ENCODE measurements around the gene ING4. TPM values are rescaled to one million over a fixed set of nuclear protein-coding genes. Genes with fewer than 3 reads are reported as not detected.

ING4 gene
- total RNA-seq, 1 donor from 2014 or later: 45.7 TPM

- intact Hi-C loops (cut with DNase I): no loop called here
- Histone ChIP-seq H3K4me3 (no peak overlapping the region), H3K9me3 (no peaks in the 10 kb centered on the region), H3K36me3 (no peaks in the 10 kb centered on the region), H3K27me3 (no peaks in the 10 kb centered on the region), H3K4me1 (peaks cover 12% of the 10 kb centered on the region), H3K27ac (no peak overlapping the region)
- no peak for TF ChIP-seq POLR2A (IDR thresholded peaks at IDR 0.05)
- no peak for TF ChIP-seq POLR2AphosphoS5 (IDR thresholded peaks at IDR 0.05; ENCODE audit: insufficient read depth in 1 of 2, low read depth in 1 of 2)
- no peak for TF ChIP-seq CTCF (IDR thresholded peaks at IDR 0.05)
- no peak for DNase-seq (ENCODE audit: extremely low spot score in 2 of 2)
Measured at GRCh38 chr12:6644257-6644596, 18.7 kb downstream of the ING4 start.

GRCh38 chr12:6643569-6644256 lies 19.2 kb downstream of the ING4 start:
- no peak overlapping the region for H3K27ac ChIP-seq
- no peaks in the 10 kb centered on the region for H3K27me3 ChIP-seq
- H3K9me3 ChIP-seq: no peaks in the 10 kb centered on the region
- H3K36me3 ChIP-seq: no peaks in the 10 kb centered on the region
- no peak for TF ChIP-seq POLR2A (IDR thresholded peaks at IDR 0.05)
- TF ChIP-seq POLR2AphosphoS5 (IDR thresholded peaks at IDR 0.05; ENCODE audit: insufficient read depth in 1 of 2, low read depth in 1 of 2): no peak
- no peak for TF ChIP-seq CTCF (IDR thresholded peaks at IDR 0.05)
- intact Hi-C loops (cut with DNase I): no loop called here
- peaks cover 12% of the 10 kb centered on the region for H3K4me1 ChIP-seq
- no peak for DNase-seq (ENCODE audit: extremely low spot score in 2 of 2)
- H3K4me3 ChIP-seq: no peak overlapping the region

- intact Hi-C loops (cut with DNase I): no loop called here
- no peaks in the 10 kb centered on the region for H3K9me3 ChIP-seq
- no peaks in the 10 kb centered on the region for H3K27me3 ChIP-seq
- no peak for TF ChIP-seq POLR2A (IDR thresholded peaks at IDR 0.05)
- TF ChIP-seq POLR2AphosphoS5 (IDR thresholded peaks at IDR 0.05; ENCODE audit: insufficient read depth in 1 of 2, low read depth in 1 of 2): no peak
- TF ChIP-seq CTCF (IDR thresholded peaks at IDR 0.05): no peak
- no peaks in the 10 kb centered on the region for H3K36me3 ChIP-seq
- H3K4me1 ChIP-seq: peaks cover 10% of the 10 kb centered on the region
- H3K4me3 ChIP-seq: no peak overlapping the region
- no peak for DNase-seq (ENCODE audit: extremely low spot score in 2 of 2)
- H3K27ac ChIP-seq: no peak overlapping the region
Measured at GRCh38 chr12:6641131-6641530, 21.8 kb downstream of the ING4 start.

- intact Hi-C loops (cut with DNase I): no loop called here
- H3K27ac ChIP-seq: no peak overlapping the region
- peaks cover 10% of the 10 kb centered on the region for H3K4me1 ChIP-seq
- H3K4me3 ChIP-seq: no peak overlapping the region
- H3K27me3 ChIP-seq: no peaks in the 10 kb centered on the region
- no peaks in the 10 kb centered on the region for H3K36me3 ChIP-seq
- DNase-seq (ENCODE audit: extremely low spot score in 2 of 2): no peak
- TF ChIP-seq POLR2AphosphoS5 (IDR thresholded peaks at IDR 0.05; ENCODE audit: insufficient read depth in 1 of 2, low read depth in 1 of 2): no peak
- TF ChIP-seq CTCF (IDR thresholded peaks at IDR 0.05): no peak
- TF ChIP-seq POLR2A (IDR thresholded peaks at IDR 0.05): no peak
- no peaks in the 10 kb centered on the region for H3K9me3 ChIP-seq
Measured at GRCh38 chr12:6640497-6640896, 22.4 kb downstream of the ING4 start.

- Histone ChIP-seq H3K27me3 (no peaks in the 10 kb centered on the region), H3K36me3 (no peaks in the 10 kb centered on the region), H3K4me3 (no peak overlapping the region), H3K9me3 (no peaks in the 10 kb centered on the region), H3K27ac (no peak overlapping the region), H3K4me1 (peaks cover 10% of the 10 kb centered on the region)
- intact Hi-C loops (cut with DNase I): no loop called here
- no peak for TF ChIP-seq POLR2AphosphoS5 (IDR thresholded peaks at IDR 0.05; ENCODE audit: insufficient read depth in 1 of 2, low read depth in 1 of 2)
- no peak for TF ChIP-seq POLR2A (IDR thresholded peaks at IDR 0.05)
- TF ChIP-seq CTCF (IDR thresholded peaks at IDR 0.05): no peak
- no peak for DNase-seq (ENCODE audit: extremely low spot score in 2 of 2)
Measured at GRCh38 chr12:6639151-6639801, 23.6 kb downstream of the ING4 start.
